ENCODE measurements around the gene DLGAP3. TPM values are rescaled to one million over a fixed set of nuclear protein-coding genes. Genes with fewer than 3 reads are reported as not detected.

Gene DLGAP3
- total RNA-seq, 2 experiments from 2014 or later: 0.50 to 0.66 TPM

GRCh38 chr1:34924759-34925555, 4.5 kb downstream of the DLGAP3 start:
- ATAC-seq (peak; percentile 68), DNase-seq (peak; percentile 69)
- Mint-ChIP-seq H3K4me3 (no peak overlapping the region), H3K4me1 (peaks cover 5% of the 10 kb centered on the region), H3K9me3 (ENCODE audit: low read depth) (no peaks in the 10 kb centered on the region), H3K36me3 (no peaks in the 10 kb centered on the region), H3K27me3 (peaks cover 72% of the 10 kb centered on the region), H3K27ac (no peak overlapping the region)
- CTCF ChIA-PET: no interaction called here

- Mint-ChIP-seq H3K27ac (no peak overlapping the region), H3K9me3 (ENCODE audit: low read depth) (no peaks in the 10 kb centered on the region), H3K27me3 (peaks cover 67% of the 10 kb centered on the region), H3K36me3 (no peaks in the 10 kb centered on the region), H3K4me1 (peaks cover under 1% of the 10 kb centered on the region), H3K4me3 (no peak overlapping the region)
- CTCF ChIA-PET: no interaction called here
- DNase-seq (no peak), ATAC-seq (no peak)
Measured at GRCh38 chr1:34923490-34923889, 6.0 kb downstream of the DLGAP3 start.

- CTCF ChIA-PET: interaction anchor here (1.0 kb wide), 1 partner anchor 8 kb away, joined by 4 read pairs; no protein-coding TSS in a partner anchor
- Mint-ChIP-seq H3K36me3 (no peaks in the 10 kb centered on the region), H3K4me3 (no peak overlapping the region), H3K4me1 (no peaks in the 10 kb centered on the region), H3K9me3 (ENCODE audit: low read depth) (no peaks in the 10 kb centered on the region), H3K27ac (no peak overlapping the region), H3K27me3 (peaks cover 27% of the 10 kb centered on the region)
- peak; percentile 36 for DNase-seq
- no peak for ATAC-seq
Measured at GRCh38 chr1:34918977-34919561, 10.4 kb downstream of the DLGAP3 start.

- H3K27me3 Mint-ChIP-seq: peaks cover 23% of the 10 kb centered on the region
- H3K4me3 Mint-ChIP-seq: no peak overlapping the region
- H3K36me3 Mint-ChIP-seq: no peaks in the 10 kb centered on the region
- no peaks in the 10 kb centered on the region for H3K4me1 Mint-ChIP-seq
- ATAC-seq (no peak), DNase-seq (peak; percentile 33)
- CTCF ChIA-PET: no interaction called here
- no peaks in the 10 kb centered on the region for H3K9me3 Mint-ChIP-seq (ENCODE audit: low read depth)
- no peak overlapping the region for H3K27ac Mint-ChIP-seq
Measured at GRCh38 chr1:34918386-34918976, 11.0 kb downstream of the DLGAP3 start.

GRCh38 chr1:34917017-34917416, 12.4 kb downstream of the DLGAP3 start:
- no peaks in the 10 kb centered on the region for H3K36me3 Mint-ChIP-seq
- peaks cover 17% of the 10 kb centered on the region for H3K27me3 Mint-ChIP-seq
- CTCF ChIA-PET: no interaction called here
- H3K4me1 Mint-ChIP-seq: no peaks in the 10 kb centered on the region
- no peak for ATAC-seq
- peak; percentile 9 for DNase-seq
- no peaks in the 10 kb centered on the region for H3K9me3 Mint-ChIP-seq (ENCODE audit: low read depth)
- H3K4me3 Mint-ChIP-seq: no peak overlapping the region
- H3K27ac Mint-ChIP-seq: no peak overlapping the region

- Mint-ChIP-seq H3K4me1 (no peaks in the 10 kb centered on the region), H3K36me3 (no peaks in the 10 kb centered on the region), H3K9me3 (ENCODE audit: low read depth) (no peaks in the 10 kb centered on the region), H3K27me3 (peaks cover 12% of the 10 kb centered on the region), H3K27ac (no peak overlapping the region), H3K4me3 (no peak overlapping the region)
- ATAC-seq: no peak
- CTCF ChIA-PET: no interaction called here
- DNase-seq: peak; percentile 34
Measured at GRCh38 chr1:34916104-34916503, 13.3 kb downstream of the DLGAP3 start.

GRCh38 chr1:34915521-34915920, 13.9 kb downstream of the DLGAP3 start:
- Mint-ChIP-seq H3K4me1 (no peaks in the 10 kb centered on the region), H3K27ac (no peak overlapping the region), H3K4me3 (no peak overlapping the region), H3K36me3 (no peaks in the 10 kb centered on the region), H3K27me3 (peaks cover 11% of the 10 kb centered on the region), H3K9me3 (ENCODE audit: low read depth) (no peaks in the 10 kb centered on the region)
- ATAC-seq (no peak), DNase-seq (no peak)
- CTCF ChIA-PET: interaction anchor here (0.7 kb wide), 1 partner anchor 80 kb away, joined by 3 read pairs; no protein-coding TSS in a partner anchor

GRCh38 chr1:34914958-34915357, 14.5 kb downstream of the DLGAP3 start:
- ATAC-seq (no peak), DNase-seq (no peak)
- no peaks in the 10 kb centered on the region for H3K9me3 Mint-ChIP-seq (ENCODE audit: low read depth)

GRCh38 chr1:34911465-34911864, 18.0 kb downstream of the DLGAP3 start:
- Mint-ChIP-seq H3K36me3 (no peaks in the 10 kb centered on the region), H3K27ac (no peak overlapping the region), H3K4me1 (no peaks in the 10 kb centered on the region), H3K4me3 (no peak overlapping the region), H3K27me3 (peaks cover 5% of the 10 kb centered on the region), H3K9me3 (ENCODE audit: low read depth) (no peaks in the 10 kb centered on the region)
- DNase-seq (no peak), ATAC-seq (no peak)
- CTCF ChIA-PET: interaction anchor here (1.3 kb wide), 1 partner anchor 8 kb away, joined by 4 read pairs; no protein-coding TSS in a partner anchor

More at GRCh38 chr1:34914958-34915357, 14.5 kb downstream of the DLGAP3 start:
- Mint-ChIP-seq H3K4me3 (no peak overlapping the region), H3K36me3 (no peaks in the 10 kb centered on the region), H3K4me1 (no peaks in the 10 kb centered on the region), H3K27ac (no peak overlapping the region), H3K27me3 (peaks cover 5% of the 10 kb centered on the region)
- CTCF ChIA-PET: interaction anchor here (0.7 kb wide), 1 partner anchor 80 kb away, joined by 3 read pairs; no protein-coding TSS in a partner anchor

GRCh38 chr1:34910425-34910824, 19.0 kb downstream of the DLGAP3 start:
- H3K27ac Mint-ChIP-seq: no peak overlapping the region
- ATAC-seq: no peak
- peaks cover 5% of the 10 kb centered on the region for H3K27me3 Mint-ChIP-seq
- no peak overlapping the region for H3K4me3 Mint-ChIP-seq
- no peaks in the 10 kb centered on the region for H3K36me3 Mint-ChIP-seq
- no peaks in the 10 kb centered on the region for H3K4me1 Mint-ChIP-seq
- CTCF ChIA-PET: interaction anchor here (1.3 kb wide), 1 partner anchor 9 kb away, joined by 4 read pairs; no protein-coding TSS in a partner anchor
- no peaks in the 10 kb centered on the region for H3K9me3 Mint-ChIP-seq (ENCODE audit: low read depth)
- DNase-seq: no peak

GRCh38 chr1:34908369-34908768, 21.1 kb downstream of the DLGAP3 start:
- ATAC-seq: no peak
- no peaks in the 10 kb centered on the region for H3K36me3 Mint-ChIP-seq
- H3K27me3 Mint-ChIP-seq: peaks cover 3% of the 10 kb centered on the region
- no peak overlapping the region for H3K27ac Mint-ChIP-seq
- H3K9me3 Mint-ChIP-seq (ENCODE audit: low read depth): no peaks in the 10 kb centered on the region
- H3K4me3 Mint-ChIP-seq: no peak overlapping the region
- CTCF ChIA-PET: interaction anchor here (1.3 kb wide), 1 partner anchor 18 kb away, joined by 3 read pairs; no protein-coding TSS in a partner anchor
- DNase-seq: no peak
- no peaks in the 10 kb centered on the region for H3K4me1 Mint-ChIP-seq

GRCh38 chr1:34907487-34908090, 21.9 kb downstream of the DLGAP3 start:
- CTCF ChIA-PET: interaction anchor here (1.3 kb wide), 1 partner anchor 19 kb away, joined by 3 read pairs; no protein-coding TSS in a partner anchor
- Mint-ChIP-seq H3K9me3 (ENCODE audit: low read depth) (no peaks in the 10 kb centered on the region), H3K36me3 (no peaks in the 10 kb centered on the region), H3K4me3 (no peak overlapping the region), H3K27ac (no peak overlapping the region), H3K27me3 (peaks cover under 1% of the 10 kb centered on the region), H3K4me1 (no peaks in the 10 kb centered on the region)
- no peak for DNase-seq
- ATAC-seq: no peak

- Mint-ChIP-seq H3K4me3 (no peak overlapping the region), H3K4me1 (no peaks in the 10 kb centered on the region), H3K9me3 (ENCODE audit: low read depth) (no peaks in the 10 kb centered on the region), H3K27me3 (peaks cover under 1% of the 10 kb centered on the region), H3K27ac (no peak overlapping the region), H3K36me3 (no peaks in the 10 kb centered on the region)
- CTCF ChIA-PET: no interaction called here
- no peak for DNase-seq
- no peak for ATAC-seq
Measured at GRCh38 chr1:34906756-34907155, 22.7 kb downstream of the DLGAP3 start.
